MG63 (cell line): ENCODE measurements around the gene MCTP1. TPM values are rescaled to one million over a fixed set of nuclear protein-coding genes. Genes with fewer than 3 reads are reported as not detected.
A peak's percentile ranks its signal among the peaks of the same experiment; 100 is the strongest.

ENCODE experiments used
- DNase-seq: peaks from one replicate; pipeline ENCODE4 v3.0.0-alpha.2; 2020
- H3K27me3 ChIP-seq: fragments of 250-450 bp; sonication (Bioruptor Pico); 2 replicates; pipeline ENCODE4 v1.5.1; 2020; ENCODE audit warnings: mild to moderate bottlenecking, moderate library complexity
- H3K36me3 ChIP-seq: fragments of 250-450 bp; sonication (Bioruptor Pico); 2 replicates; pipeline ENCODE4 v1.5.1; 2020; ENCODE audit warnings: mild to moderate bottlenecking, moderate library complexity
- H3K4me3 ChIP-seq: fragments of 250-450 bp; sonication (Bioruptor Pico); 2 replicates; pipeline ENCODE4 v1.5.1; 2020; ENCODE audit warnings: mild to moderate bottlenecking, moderate library complexity
- H3K9me3 ChIP-seq: fragments of 250-450 bp; sonication (Bioruptor Pico); 2 replicates; pipeline ENCODE4 v1.5.1; 2020; ENCODE audit warnings: mild to moderate bottlenecking, moderate library complexity
- total RNA-seq: library from RNA; depleted of rRNA; stranded (reverse); fragments of >200 nt; shearing (Covaris generic); gene quantifications from 2 replicates; pipeline ENCODE4 v1.2.3, GENCODE V29; 2014; ENCODE audit warnings: low replicate concordance

Gene MCTP1
- total RNA-seq, 1 experiment from 2014 or later, result 3.1 TPM

DNA sequence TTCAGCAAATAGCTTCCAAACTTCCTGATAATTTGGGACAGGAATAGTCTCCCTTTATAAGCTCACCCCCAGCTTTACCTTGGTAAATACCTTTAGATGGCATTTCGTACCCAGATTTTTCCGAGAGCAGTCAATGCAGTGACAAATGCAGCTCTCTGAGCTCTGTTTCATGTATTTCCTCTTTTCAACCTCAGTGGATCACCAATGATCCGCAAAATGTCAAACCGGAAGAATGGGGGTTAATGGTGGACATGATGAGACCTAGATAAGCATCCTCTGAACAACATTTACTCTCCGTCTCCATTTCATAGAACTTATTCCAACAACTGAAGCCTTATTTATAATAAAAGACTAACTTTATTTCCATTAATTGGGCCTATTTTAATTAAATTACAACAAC is 227.3 kb downstream of the MCTP1 start:
- Histone ChIP-seq H3K9me3 (no peaks in the 10 kb centered on the region), H3K4me3 (no peak overlapping the region), H3K36me3 (no peaks in the 10 kb centered on the region), H3K27me3 (peaks cover 2% of the 10 kb centered on the region; the same call in 1 of the 2 replicates)
- no peak for DNase-seq

DNA sequence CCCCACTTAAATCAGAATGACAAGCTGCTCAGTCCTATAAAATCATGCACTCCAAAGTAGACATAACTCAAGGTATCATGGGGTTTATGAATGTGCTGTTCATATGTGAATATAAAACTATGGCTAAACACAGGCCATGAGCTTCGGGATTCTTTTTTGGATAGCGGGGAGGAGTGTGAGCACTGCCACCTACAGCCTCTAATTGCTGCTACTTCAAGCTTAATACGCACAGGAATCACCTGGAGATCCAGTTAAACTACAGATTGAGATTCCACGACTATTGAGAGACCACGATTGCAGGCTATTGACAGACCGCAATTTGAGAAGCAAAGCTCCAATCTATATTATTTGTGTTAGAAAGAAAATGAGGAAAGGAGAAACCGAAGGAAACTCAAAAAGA is 231.6 kb downstream of the MCTP1 start:
- Histone ChIP-seq H3K9me3 (no peaks in the 10 kb centered on the region), H3K4me3 (no peak overlapping the region), H3K36me3 (no peaks in the 10 kb centered on the region), H3K27me3 (no peaks in the 10 kb centered on the region; the same call in 1 of the 2 replicates)
- DNase-seq, result no peak

DNA sequence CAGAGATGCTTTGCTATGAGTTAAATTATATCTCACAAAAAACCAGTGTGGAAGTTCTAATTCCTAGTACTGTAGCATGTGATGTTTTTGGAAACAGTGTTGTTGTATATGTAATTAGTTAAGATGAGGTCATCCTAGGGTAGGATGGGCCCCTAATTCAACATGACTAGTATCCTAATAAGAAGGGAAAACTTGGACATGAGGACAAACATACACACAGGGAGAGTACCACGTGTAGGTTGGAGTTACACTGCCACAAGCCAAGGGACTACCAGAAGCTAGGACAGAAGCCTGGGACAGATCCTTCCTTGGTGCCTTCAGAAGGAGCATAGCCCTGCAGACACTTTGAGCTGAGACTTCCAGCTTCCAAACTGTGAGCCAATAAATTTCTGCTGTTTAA is 234.2 kb downstream of the MCTP1 start:
- Histone ChIP-seq H3K27me3 (no peaks in the 10 kb centered on the region), H3K36me3 (no peaks in the 10 kb centered on the region), H3K4me3 (no peak overlapping the region), H3K9me3 (no peaks in the 10 kb centered on the region)
- DNase-seq, result no peak

DNA sequence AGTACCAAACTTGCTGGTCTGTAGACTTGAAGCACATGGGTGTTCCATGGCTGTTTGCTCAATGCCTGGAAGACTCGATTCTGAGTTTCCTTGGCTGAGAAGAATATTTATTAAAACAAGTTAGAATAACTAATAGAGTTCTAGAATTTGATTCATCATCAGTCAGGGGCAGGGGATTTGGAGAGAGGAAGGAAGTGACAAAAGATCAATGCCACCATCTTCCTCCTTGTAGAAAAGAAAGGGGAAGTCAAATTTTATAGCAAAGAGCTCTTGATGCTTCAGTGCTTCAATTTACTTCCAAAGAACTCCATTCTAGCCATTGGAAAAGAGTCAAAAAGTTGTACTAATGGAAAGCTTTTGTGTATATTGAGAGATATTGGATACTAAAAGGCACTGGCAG is 236.3 kb downstream of the MCTP1 start:
- Histone ChIP-seq H3K9me3 (no peaks in the 10 kb centered on the region), H3K27me3 (no peaks in the 10 kb centered on the region), H3K36me3 (no peaks in the 10 kb centered on the region), H3K4me3 (no peak overlapping the region)
- DNase-seq, result no peak

DNA sequence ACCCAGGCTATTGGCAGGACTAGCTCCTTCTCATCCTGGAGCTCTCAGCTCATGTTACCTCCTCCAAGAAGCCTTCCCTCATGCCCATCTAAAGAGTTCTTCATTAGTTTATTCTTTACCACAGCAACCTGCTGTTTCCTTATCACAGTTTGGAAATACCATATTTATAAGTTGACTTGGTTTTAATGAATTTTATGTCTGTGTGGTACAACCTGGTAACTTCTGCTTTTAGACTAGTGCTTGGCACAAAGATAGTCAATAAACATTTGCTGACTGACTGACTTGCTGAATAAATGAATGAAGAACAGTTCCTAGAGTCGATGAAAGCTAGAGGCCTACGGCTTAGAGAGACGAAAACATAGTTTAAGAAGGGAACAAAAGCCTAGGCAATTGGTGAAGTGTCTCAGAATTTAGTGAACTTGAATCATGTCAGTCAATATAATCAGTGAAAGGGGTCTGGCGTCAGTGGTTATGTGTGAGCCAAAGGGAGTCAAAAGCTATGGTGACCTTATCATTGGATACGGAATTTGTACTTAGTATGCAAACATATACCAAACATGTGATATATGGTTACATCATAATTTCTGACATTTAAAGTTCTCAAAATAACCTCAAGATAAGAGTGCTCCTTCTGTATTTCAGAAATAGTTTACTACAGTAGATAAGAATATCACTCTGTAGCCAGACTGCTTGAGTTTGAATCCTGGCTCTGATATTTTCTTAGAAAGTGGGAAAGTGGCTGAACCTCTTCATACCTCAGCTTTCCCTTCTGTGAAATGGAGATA is 239.5 kb downstream of the MCTP1 start:
- H3K9me3 ChIP-seq, result no peaks in the 10 kb centered on the region
- H3K36me3 ChIP-seq, result no peaks in the 10 kb centered on the region
- no peak for DNase-seq
- H3K4me3 ChIP-seq, result no peak overlapping the region
- no peaks in the 10 kb centered on the region for H3K27me3 ChIP-seq

DNA sequence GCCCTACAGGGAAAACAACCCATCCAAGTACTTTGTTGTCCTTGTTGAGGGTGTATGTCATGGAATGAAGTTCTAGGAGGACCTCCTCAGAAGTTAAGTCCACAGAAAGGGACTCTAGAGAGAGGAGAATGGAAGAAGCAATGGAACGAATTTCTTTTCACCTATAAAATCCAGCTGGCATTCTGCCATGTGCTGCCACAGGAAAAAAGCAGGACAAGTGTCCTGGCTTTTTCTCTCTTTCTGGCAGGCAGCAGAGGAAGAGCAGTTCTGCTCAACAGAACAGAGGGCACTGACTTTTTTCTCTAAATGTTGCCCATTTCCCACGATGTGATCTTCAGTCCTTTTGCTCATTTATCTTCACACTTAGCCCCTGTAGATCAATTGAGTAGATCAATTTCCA is 240.8 kb downstream of the MCTP1 start:
- H3K36me3 ChIP-seq, result no peaks in the 10 kb centered on the region
- no peak for DNase-seq
- H3K27me3 ChIP-seq, result no peaks in the 10 kb centered on the region
- H3K4me3 ChIP-seq, result no peak overlapping the region
- H3K9me3 ChIP-seq, result no peaks in the 10 kb centered on the region

DNA sequence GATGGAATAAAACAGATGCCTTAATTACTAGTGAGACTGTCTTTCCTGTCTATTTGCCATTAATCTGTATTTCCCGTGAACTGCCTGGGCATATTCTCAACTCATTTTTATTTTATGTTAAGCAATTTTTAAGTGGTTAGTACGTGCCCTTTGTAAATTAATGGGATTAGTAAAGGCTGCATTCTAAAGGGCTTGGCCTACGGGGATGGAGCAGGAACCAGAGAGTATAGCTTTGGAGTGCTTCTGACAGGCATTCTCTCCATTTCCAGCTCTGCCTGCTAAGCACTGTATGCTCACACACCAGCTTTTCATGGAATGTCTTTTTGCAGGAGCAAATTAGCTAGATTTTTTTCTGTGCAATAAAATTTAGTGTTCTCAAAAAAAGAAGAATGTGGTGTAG is 241.2 kb downstream of the MCTP1 start:
- no peak for DNase-seq
- H3K27me3 ChIP-seq, result no peaks in the 10 kb centered on the region
- H3K36me3 ChIP-seq, result no peaks in the 10 kb centered on the region
- no peak overlapping the region for H3K4me3 ChIP-seq
- H3K9me3 ChIP-seq, result no peaks in the 10 kb centered on the region

DNA sequence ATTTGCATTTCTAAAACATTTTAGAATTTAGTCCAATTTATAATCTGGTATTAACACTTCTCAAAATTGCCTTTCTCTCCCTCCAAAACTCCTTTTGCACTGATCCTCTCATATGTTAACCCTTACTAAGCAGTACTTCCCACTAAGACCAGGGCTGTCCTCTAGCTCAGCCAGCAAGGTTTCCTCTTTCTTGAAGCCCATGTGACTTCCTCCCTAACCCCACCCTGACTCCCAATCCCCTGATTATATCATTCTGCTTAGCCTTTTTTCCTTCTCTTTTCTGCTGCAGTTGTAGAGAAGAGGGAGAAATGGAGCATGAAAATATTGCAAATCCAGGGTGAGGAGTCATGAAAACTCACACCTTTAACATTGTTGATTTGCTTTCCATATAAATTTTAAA is 241.7 kb downstream of the MCTP1 start:
- Histone ChIP-seq H3K9me3 (no peaks in the 10 kb centered on the region), H3K27me3 (no peaks in the 10 kb centered on the region), H3K36me3 (no peaks in the 10 kb centered on the region), H3K4me3 (no peak overlapping the region)
- no peak for DNase-seq

DNA sequence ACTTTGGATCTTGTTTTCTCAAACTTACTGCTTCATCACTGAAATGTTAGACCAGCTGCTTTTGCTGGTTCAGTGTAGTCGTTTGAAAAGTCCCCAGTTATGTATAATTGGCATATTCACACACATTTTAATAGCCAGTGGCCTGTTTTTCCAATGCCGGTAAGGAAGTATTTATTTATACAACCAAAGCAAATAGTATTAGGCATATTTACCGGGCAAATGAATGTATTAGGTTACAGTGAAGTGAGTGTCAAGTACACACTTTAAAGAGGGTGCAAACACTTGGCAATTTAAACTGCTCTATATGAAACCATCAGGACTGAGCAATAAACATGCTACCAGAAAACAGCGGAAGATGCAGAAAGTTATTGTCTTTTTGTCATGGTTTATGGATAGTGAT is 242.9 kb downstream of the MCTP1 start:
- Histone ChIP-seq H3K36me3 (no peaks in the 10 kb centered on the region), H3K27me3 (no peaks in the 10 kb centered on the region), H3K9me3 (no peaks in the 10 kb centered on the region), H3K4me3 (no peak overlapping the region)
- no peak for DNase-seq

DNA sequence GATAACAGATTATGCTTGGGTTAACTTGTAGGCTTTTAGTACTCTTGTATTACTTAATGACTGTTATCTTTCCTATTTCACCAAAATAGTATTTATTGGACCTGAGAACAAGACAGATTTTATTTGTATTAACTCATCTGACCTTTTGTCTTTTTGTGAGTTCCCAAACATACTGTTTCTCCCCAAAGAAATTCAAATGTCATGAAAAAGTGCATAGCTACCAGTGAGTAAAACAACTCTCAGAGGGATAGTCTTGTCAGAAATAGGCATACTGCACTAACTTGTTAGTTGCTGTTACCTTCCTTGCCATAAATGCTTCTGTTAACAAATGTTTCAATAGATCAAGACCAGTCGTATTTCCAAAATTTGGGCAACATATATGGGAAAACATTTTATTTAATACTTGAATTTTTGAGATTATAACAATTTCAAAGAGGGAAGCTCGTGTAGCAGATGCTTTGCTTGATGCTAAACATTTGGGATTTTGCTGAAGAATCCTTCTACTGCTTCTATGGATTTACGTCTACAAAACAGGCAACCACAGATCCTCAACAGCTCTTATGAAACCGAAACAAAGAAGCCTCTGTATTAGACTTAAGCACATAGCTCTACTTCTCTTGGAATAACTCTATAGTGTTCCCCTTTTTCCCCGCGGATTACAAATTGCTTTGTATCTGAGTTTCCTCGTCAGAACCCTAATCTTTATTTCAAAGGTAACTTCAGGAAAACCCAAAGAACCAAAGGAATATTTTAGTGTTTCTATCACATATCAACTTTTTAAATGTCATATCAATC is 248.8 kb downstream of the MCTP1 start:
- Histone ChIP-seq H3K4me3 (0 out of 2 replicates have a peak overlapping the region, but pooled peaks have one; percentile 2), H3K36me3 (no peaks in the 10 kb centered on the region), H3K27me3 (no peaks in the 10 kb centered on the region), H3K9me3 (peaks cover 4% of the 10 kb centered on the region; the same call in 1 of the 2 replicates)
- no peak for DNase-seq

DNA sequence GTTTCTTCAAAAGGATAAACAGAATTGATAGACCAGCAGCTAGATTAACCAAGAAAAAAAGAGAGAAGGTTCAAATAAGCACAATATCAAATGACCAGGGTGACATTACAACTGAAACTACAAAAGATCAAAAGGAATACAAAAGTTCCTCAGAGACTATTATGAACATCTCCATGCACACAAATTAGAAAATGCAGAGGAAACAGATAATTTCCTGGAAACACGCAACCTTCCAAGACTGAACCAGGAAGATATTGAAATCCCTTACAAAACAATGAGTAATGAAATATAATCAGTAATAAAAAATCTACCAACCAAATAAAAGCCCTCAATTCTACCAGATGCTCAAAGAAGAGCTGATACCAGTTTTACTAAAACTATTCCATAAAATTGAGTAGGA is 252.1 kb downstream of the MCTP1 start:
- no peak for DNase-seq
- peaks cover 4% of the 10 kb centered on the region; the same call in 1 of the 2 replicates for H3K9me3 ChIP-seq
- H3K36me3 ChIP-seq, result no peaks in the 10 kb centered on the region
- H3K27me3 ChIP-seq, result no peaks in the 10 kb centered on the region
- no peak overlapping the region for H3K4me3 ChIP-seq

DNA sequence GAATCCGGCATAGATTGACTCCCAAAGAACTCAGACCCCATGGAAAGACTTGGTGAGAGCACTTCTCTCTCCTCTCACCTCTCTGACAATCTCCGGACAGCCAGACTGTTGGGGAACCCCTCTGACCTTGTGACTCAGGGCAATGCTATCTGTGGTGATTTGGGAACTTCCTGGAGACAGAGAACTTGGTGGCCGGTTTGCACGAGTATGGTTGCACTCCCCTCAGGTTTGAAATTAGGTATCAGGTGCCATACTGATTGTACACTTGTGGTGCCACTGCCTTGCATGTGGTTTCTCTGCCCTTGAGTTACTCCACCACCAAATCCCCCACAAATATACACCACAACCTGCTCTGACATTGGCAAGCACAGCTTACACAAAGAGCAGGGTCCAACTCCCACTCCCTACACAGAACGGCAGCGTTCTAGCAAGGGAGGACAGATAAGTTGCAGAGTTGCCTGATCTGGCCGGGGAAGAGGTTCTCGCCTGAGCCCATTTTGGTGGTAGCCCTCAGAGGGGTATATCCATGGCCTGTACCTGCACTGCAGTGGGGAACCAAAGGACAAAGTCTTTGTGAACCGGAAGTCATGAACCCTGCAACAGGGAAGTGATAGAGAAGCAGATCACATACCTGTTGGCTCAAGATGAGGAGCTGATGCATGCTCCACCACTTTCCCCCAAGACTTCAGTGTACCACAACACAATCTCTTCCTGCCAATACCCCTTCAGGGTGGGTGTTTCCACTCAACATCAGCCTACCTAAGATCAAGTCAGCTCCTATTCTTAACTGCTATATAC is 255.1 kb downstream of the MCTP1 start:
- Histone ChIP-seq H3K9me3 (peaks cover 4% of the 10 kb centered on the region; the same call in 1 of the 2 replicates), H3K36me3 (no peaks in the 10 kb centered on the region), H3K27me3 (no peaks in the 10 kb centered on the region), H3K4me3 (no peak overlapping the region)
- no peak for DNase-seq

DNA sequence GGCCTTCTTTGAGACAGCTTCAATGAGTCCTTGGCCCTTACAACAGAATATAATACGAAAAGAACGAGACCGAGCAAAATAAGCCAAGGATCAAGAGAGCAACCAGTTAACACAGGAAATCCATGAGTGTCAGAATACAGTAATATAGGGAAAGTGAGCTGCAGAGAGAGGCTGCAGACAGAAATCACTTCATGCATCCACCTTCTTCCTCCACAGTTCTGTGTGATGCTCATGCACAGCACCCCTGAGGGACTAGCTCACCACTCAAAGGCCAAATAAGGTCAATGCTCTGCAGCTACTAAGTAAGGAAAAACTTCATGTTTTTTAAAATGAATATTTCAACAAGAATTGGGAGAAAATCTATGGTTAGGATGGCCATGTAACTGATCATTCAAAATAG is 257.1 kb downstream of the MCTP1 start:
- Histone ChIP-seq H3K27me3 (no peaks in the 10 kb centered on the region), H3K9me3 (no peaks in the 10 kb centered on the region), H3K36me3 (no peaks in the 10 kb centered on the region), H3K4me3 (no peak overlapping the region)
- no peak for DNase-seq

DNA sequence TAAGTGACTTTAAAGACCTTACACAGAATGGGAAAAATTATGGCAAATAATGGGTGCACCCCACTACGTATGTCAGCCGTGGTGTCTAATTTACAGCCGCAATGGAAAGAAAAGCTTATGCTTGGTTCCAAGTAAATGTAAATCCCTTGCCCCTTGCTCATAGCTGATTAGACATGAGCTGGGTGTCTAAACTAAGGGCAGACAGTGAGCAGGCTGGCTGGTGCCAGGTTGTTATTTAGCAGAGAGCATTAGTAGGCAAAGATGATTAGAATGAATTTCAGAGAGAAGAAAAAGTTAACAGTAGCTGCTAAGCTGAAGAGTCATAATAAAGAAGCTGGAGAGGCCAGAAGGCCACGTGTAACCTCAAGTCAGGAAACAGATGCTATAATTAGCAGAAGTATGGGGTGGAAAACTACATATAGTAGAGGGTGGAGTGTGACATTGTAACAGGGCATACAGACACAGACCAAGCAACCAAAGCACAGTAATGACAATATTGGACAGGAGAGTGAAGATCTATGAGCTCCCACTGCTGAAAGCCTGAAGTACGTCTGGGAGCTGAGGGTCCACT is 257.7 kb downstream of the MCTP1 start:
- no peaks in the 10 kb centered on the region for H3K36me3 ChIP-seq
- no peaks in the 10 kb centered on the region for H3K27me3 ChIP-seq
- DNase-seq, result no peak
- no peak overlapping the region for H3K4me3 ChIP-seq
- no peaks in the 10 kb centered on the region for H3K9me3 ChIP-seq

DNA sequence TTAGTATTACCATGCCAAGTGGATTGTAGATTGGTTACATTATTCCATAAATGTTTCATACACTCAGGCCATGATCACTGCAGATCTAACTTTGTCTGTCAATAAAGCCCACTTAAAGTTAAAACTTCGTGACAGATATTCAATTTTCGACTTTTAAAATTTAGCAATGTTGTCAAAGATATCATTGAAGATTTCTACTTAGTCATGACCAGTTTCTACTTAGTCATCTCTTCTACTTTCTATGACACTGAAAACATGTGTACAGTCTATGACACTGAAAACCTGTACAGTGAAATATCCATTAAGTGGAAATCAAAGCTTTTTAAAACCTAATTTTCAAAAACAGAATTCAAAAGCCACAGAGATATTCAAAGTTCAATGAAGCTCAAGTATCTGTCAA is 258.2 kb downstream of the MCTP1 start:
- no peaks in the 10 kb centered on the region for H3K36me3 ChIP-seq
- no peaks in the 10 kb centered on the region for H3K9me3 ChIP-seq
- no peak overlapping the region for H3K4me3 ChIP-seq
- H3K27me3 ChIP-seq, result no peaks in the 10 kb centered on the region; the same call in 1 of the 2 replicates
- DNase-seq, result no peak

DNA sequence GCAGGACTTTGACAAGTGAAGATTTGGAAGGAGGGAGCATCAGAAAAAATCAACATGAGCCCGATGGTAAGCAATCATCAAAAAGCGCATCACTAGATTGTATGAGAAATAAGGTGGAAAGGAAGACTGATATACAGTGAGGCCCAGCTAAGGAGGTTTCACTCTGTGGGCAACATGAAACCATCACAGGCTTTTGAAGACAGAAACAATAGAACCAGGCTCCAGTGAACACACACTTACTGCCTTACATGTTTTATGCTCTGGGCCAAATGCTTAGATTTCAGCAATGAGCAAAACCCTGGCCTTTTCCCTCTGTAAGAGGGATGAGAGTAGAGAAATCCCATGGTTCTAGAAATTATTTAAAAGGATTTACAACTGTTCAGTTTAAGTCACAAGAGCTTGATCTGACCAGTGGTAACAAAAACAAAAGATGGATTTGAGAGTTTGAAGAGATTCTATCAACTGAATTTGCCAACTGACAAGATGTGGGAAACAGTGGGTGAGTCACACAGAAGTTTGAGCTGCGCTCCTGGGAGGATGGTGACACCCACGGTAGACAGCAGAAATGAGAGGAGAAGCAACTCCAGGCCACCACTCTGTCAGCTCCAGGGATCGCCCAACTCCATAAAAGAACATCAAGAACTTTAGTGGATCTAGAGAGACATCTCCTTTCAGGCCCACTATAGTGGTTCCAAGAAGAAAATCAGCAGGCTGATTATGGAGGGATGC is 261.8 kb downstream of the MCTP1 start:
- H3K27me3 ChIP-seq, result no peaks in the 10 kb centered on the region; the same call in 1 of the 2 replicates
- DNase-seq, result no peak
- H3K9me3 ChIP-seq, result no peaks in the 10 kb centered on the region
- no peak overlapping the region for H3K4me3 ChIP-seq
- H3K36me3 ChIP-seq, result no peaks in the 10 kb centered on the region
